Keratinocyte (primary cell): ENCODE measurements around the gene TNFRSF6B. TPM values are rescaled to one million over a fixed set of nuclear protein-coding genes. Genes with fewer than 3 reads are reported as not detected.

ENCODE experiments used
- DNase-seq: peaks from one replicate; pipeline ENCODE4 v3.0.0-alpha.2; 2011; ENCODE audit warnings: low read depth, missing footprints, low spot score
- FAIRE-seq: peaks from 2 replicates; lab custom pipeline; 2011; peaks lifted over from hg19 to GRCh38; lab: Jason Lieb, UNC
- H2AFZ ChIP-seq: 2 replicates; pipeline ENCODE4 v1.6.0; 2012; ENCODE audit warnings: low read length, control low read depth, inconsistent platforms; ENCODE audit not compliant: control insufficient read depth
- H3K27ac ChIP-seq: 2 replicates; pipeline ENCODE4 v1.5.1; 2011; ENCODE audit warnings: low read length; ENCODE audit not compliant: control insufficient read depth, insufficient read depth
- H3K27me3 ChIP-seq: 3 replicates; pipeline ENCODE4 v1.6.0; 2011; ENCODE audit warnings: low read length; ENCODE audit not compliant: control insufficient read depth, insufficient read depth; ENCODE audit errors: extremely low read depth
- H3K36me3 ChIP-seq, 2 experiments: 2 replicates in 1 of 2; 3 replicates in 1 of 2; pipeline ENCODE4 v1.5.1; 2011; ENCODE audit warnings: low read length in 2 of 2, mild to moderate bottlenecking in 1 of 2; ENCODE audit not compliant: control insufficient read depth in 2 of 2, insufficient read depth in 2 of 2; ENCODE audit errors: extremely low read depth in 1 of 2
- H3K4me1 ChIP-seq: 3 replicates; pipeline ENCODE4 v1.5.1; 2011; ENCODE audit warnings: low read length; ENCODE audit not compliant: control insufficient read depth, insufficient read depth; ENCODE audit errors: extremely low read depth
- H3K4me2 ChIP-seq: 3 replicates; pipeline ENCODE4 v1.6.0; 2011; ENCODE audit warnings: low read depth, low read length; ENCODE audit not compliant: control insufficient read depth, insufficient read depth; ENCODE audit errors: extremely low read depth
- H3K4me3 ChIP-seq, 3 experiments: fragments of 200-600 bp in 1 of 3; sonication (generic) in 1 of 3; 2 replicates in 2 of 3; 3 replicates in 1 of 3; pipeline ENCODE4 v1.5.1; 2011 to 2016; ENCODE audit warnings: low read length in 3 of 3, mild to moderate bottlenecking in 3 of 3, control low read depth in 2 of 3, inconsistent platforms in 1 of 3, low read depth in 1 of 3, mixed read lengths in 1 of 3, mixed run types in 1 of 3, moderate library complexity in 1 of 3; ENCODE audit not compliant: control insufficient read depth in 2 of 3, insufficient read depth in 2 of 3; ENCODE audit errors: extremely low read depth in 1 of 3
- H3K79me2 ChIP-seq: 2 replicates; pipeline ENCODE4 v1.6.0; 2012; ENCODE audit warnings: low read length; ENCODE audit not compliant: control insufficient read depth, insufficient read depth
- H3K9ac ChIP-seq: 3 replicates; pipeline ENCODE4 v1.6.0; 2011; ENCODE audit warnings: low read length; ENCODE audit not compliant: control insufficient read depth, insufficient read depth; ENCODE audit errors: extremely low read depth
- H3K9me1 ChIP-seq: 3 replicates; pipeline ENCODE4 v1.6.0; 2011; ENCODE audit warnings: low read length; ENCODE audit not compliant: control insufficient read depth, insufficient read depth; ENCODE audit errors: extremely low read depth
- H3K9me3 ChIP-seq: 2 replicates; pipeline ENCODE4 v1.5.1; 2012; ENCODE audit warnings: low read depth, low read length; ENCODE audit not compliant: control insufficient read depth
- H4K20me1 ChIP-seq: 3 replicates; pipeline ENCODE4 v1.6.0; 2011; ENCODE audit warnings: low read length; ENCODE audit not compliant: control insufficient read depth, insufficient read depth; ENCODE audit errors: extremely low read depth
- CTCF ChIP-seq, 3 experiments: IDR thresholded peaks in 1 of 3; conservative IDR thresholded peaks in 1 of 3; optimal IDR thresholded peaks in 1 of 3; 2 replicates in 2 of 3; 3 replicates in 1 of 3; pipeline versions ENCODE3 to v1.5.1; 2011; ENCODE audit warnings: low read length in 3 of 3, mild to moderate bottlenecking in 3 of 3, moderate library complexity in 2 of 3, control low read depth in 1 of 3, inconsistent platforms in 1 of 3; ENCODE audit not compliant: insufficient read depth in 2 of 3; ENCODE audit errors: extremely low read depth in 1 of 3
- EZH2 ChIP-seq: IDR thresholded peaks from one replicate; pipeline ENCODE4 v1.6.1; 2012; ENCODE audit warnings: inconsistent platforms, mild to moderate bottlenecking, low read length, moderate library complexity
- dilution Hi-C: fragments of 300-500 bp; cut with MboI; formaldehyde crosslinking; loops from one replicate; pipeline ENCODE4 v1.7.0; 2020; ENCODE audit warnings: low sequenced_read_pairs; ENCODE audit not compliant: extremely low pct_ligation_motif_present
- polyA plus RNA-seq, 5 experiments: library from polyadenylated mRNA; depleted of rRNA in 3 of 5; stranded (reverse) in 3 of 5; stranded (forward) in 1 of 5; unstranded in 1 of 5; fragments of >200 nt; gene quantifications; 1 replicate in 1 of 5; 2 replicates in 3 of 5; 3 replicates in 1 of 5; pipeline versions ENCODE4 v1.2.1 to v1.2.3, GENCODE V29; 2011 to 2012; ENCODE audit warnings: missing spikeins in 2 of 5, low read depth in 1 of 5, low replicate concordance in 1 of 5

Gene TNFRSF6B
- polyA plus RNA-seq, 1 donor (not counting 4 experiments of a cell fraction or from before 2014, with no cell fraction given) = 51.9 TPM

- H3K27ac ChIP-seq = no peak overlapping the region
- H3K36me3 ChIP-seq = peaks cover 1 to 3% of the 10 kb centered on the region in 2 experiments
- no peaks in the 10 kb centered on the region for H4K20me1 ChIP-seq
- dilution Hi-C loops = no loop called here
- no peak for DNase-seq
- H3K9me1 ChIP-seq = no peaks in the 10 kb centered on the region
- H3K9ac ChIP-seq = no peak overlapping the region
- H3K4me1 ChIP-seq = peaks cover 23% of the 10 kb centered on the region
- H3K4me3 ChIP-seq = no peak overlapping the region
- H3K27me3 ChIP-seq = no peaks in the 10 kb centered on the region
- H3K4me2 ChIP-seq = no peak overlapping the region
- no peak overlapping the region for H2AFZ ChIP-seq
- H3K79me2 ChIP-seq = peaks cover 24% of the 10 kb centered on the region
- no peaks in the 10 kb centered on the region for H3K9me3 ChIP-seq
- no peak for FAIRE-seq
- TF ChIP-seq CTCF (optimal IDR thresholded peaks at IDR 0.05 in 1 of 3, IDR thresholded peaks at IDR 0.05 in 1 of 3, conservative IDR thresholded peaks at IDR 0.05 in 1 of 3; ENCODE audit: extremely low read depth in 1 of 3, insufficient read depth in 2 of 3, low read length in 3 of 3) (no peak), EZH2 (no peak)
Measured at GRCh38 chr20:63656451-63656850, 40.0 kb upstream of the TNFRSF6B start.

- Histone ChIP-seq H4K20me1 (no peaks in the 10 kb centered on the region), H3K27me3 (no peaks in the 10 kb centered on the region), H3K9ac (peak overlapping the region; percentile 83), H3K4me1 (peaks cover 14% of the 10 kb centered on the region), H3K79me2 (peaks cover 24% of the 10 kb centered on the region), H3K4me3 (peak overlapping the region; percentile 81 to 97 (median 94)), H2AFZ (peak overlapping the region; percentile 87), H3K9me1 (no peaks in the 10 kb centered on the region), H3K4me2 (peak overlapping the region; percentile 80), H3K36me3 (peaks cover 6 to 10% of the 10 kb centered on the region in 2 experiments), H3K9me3 (no peaks in the 10 kb centered on the region), H3K27ac (peak overlapping the region; percentile 55)
- TF ChIP-seq CTCF (optimal IDR thresholded peaks at IDR 0.05 in 1 of 3, IDR thresholded peaks at IDR 0.05 in 1 of 3, conservative IDR thresholded peaks at IDR 0.05 in 1 of 3; ENCODE audit: extremely low read depth in 1 of 3, insufficient read depth in 2 of 3, low read length in 3 of 3) = no peak
- TF ChIP-seq EZH2 = no peak
- no peak for FAIRE-seq
- dilution Hi-C loops = no loop called here
- no peak for DNase-seq
Measured at GRCh38 chr20:63657260-63657936, 39.1 kb upstream of the TNFRSF6B start.
